Smooth muscle cell (in vitro differentiated cells): ENCODE measurements around the gene SUSD6. TPM values are rescaled to one million over a fixed set of nuclear protein-coding genes. Genes with fewer than 3 reads are reported as not detected.

Experiments used
- DNase-seq: peaks from one replicate; lab custom pipeline; 2025; ENCODE audit not compliant: unreplicated experiment; lab: John Stamatoyannopoulos, UW
- H2AFZ ChIP-seq: fragments of 200-600 bp; sonication (generic); 2 replicates; pipeline ENCODE4 v1.6.0; 2016; ENCODE audit warnings: antibody characterized with exemption, low read depth, mild to moderate bottlenecking
- H3F3A ChIP-seq: fragments of 200-600 bp; sonication (generic); 2 replicates; pipeline ENCODE4 v1.6.0; 2017; ENCODE audit warnings: antibody characterized with exemption, low read depth
- H3K27ac ChIP-seq: fragments of 200-600 bp; sonication (generic); 2 replicates; pipeline ENCODE4 v1.5.1; 2016; ENCODE audit warnings: low read depth, mild to moderate bottlenecking
- H3K27me3 ChIP-seq: fragments of 200-600 bp; sonication (generic); 2 replicates; pipeline ENCODE4 v1.6.1; 2016; ENCODE audit warnings: low read depth, mild to moderate bottlenecking
- H3K36me3 ChIP-seq: fragments of 200-600 bp; sonication (generic); 2 replicates; pipeline ENCODE4 v1.5.1; 2016; ENCODE audit warnings: low read depth
- H3K4me1 ChIP-seq: fragments of 200-600 bp; sonication (generic); 2 replicates; pipeline ENCODE4 v1.5.1; 2016; ENCODE audit warnings: low read depth
- H3K4me2 ChIP-seq: fragments of 200-600 bp; sonication (generic); 2 replicates; pipeline ENCODE4 v1.6.0; 2016; ENCODE audit warnings: mild to moderate bottlenecking
- H3K4me3 ChIP-seq: fragments of 200-600 bp; sonication (generic); 2 replicates; pipeline ENCODE4 v1.5.1; 2016; ENCODE audit warnings: mild to moderate bottlenecking
- H3K79me2 ChIP-seq: fragments of 200-600 bp; sonication (generic); 2 replicates; pipeline ENCODE4 v1.6.0; 2016; ENCODE audit warnings: low read depth, mild to moderate bottlenecking
- H3K9ac ChIP-seq: fragments of 200-600 bp; sonication (generic); 2 replicates; pipeline ENCODE4 v1.6.0; 2016; ENCODE audit warnings: low read depth
- H3K9me3 ChIP-seq: fragments of 200-600 bp; sonication (generic); replicated peaks from 2 replicates; pipeline ENCODE4 v1.5.1; 2016; ENCODE audit warnings: low read depth
- H4K20me1 ChIP-seq: fragments of 200-600 bp; sonication (generic); 2 replicates; pipeline ENCODE4 v1.6.0; 2016; ENCODE audit warnings: low read depth
- WGBS: methylation state at CpG from one replicate; pipeline ENCODE4 v1.1.7; 2016; ENCODE audit warnings: low lambda C conversion rate; 5-methylcytosine and 5-hydroxymethylcytosine counted together
- polyA plus RNA-seq: library from polyadenylated mRNA; unstranded; fragments of >200 nt; fragmentation: Nextera tagmentation; extraction: Ambion mirVana; gene quantifications from 2 replicates; pipeline ENCODE4 v1.2.1, GENCODE V29; 2016
- total RNA-seq: library from RNA; depleted of rRNA; stranded (reverse); fragments of >200 nt; gene quantifications from 2 replicates; pipeline ENCODE4 v1.2.3, GENCODE V29; 2014
- TF ChIP-seq, protein P1 (sequence below): fragments of 200-600 bp; sonication (generic); IDR thresholded peaks from 2 replicates; pipeline ENCODE4 v1.5.1; 2017; ENCODE audit warnings: borderline replicate concordance, mild to moderate bottlenecking, antibody characterized with exemption; ENCODE audit not compliant: insufficient read depth, poor library complexity, severe bottlenecking

Gene SUSD6
- total and polyA plus RNA-seq, 2 experiments from 2014 or later = 15.8 to 25.9 TPM

DNA sequence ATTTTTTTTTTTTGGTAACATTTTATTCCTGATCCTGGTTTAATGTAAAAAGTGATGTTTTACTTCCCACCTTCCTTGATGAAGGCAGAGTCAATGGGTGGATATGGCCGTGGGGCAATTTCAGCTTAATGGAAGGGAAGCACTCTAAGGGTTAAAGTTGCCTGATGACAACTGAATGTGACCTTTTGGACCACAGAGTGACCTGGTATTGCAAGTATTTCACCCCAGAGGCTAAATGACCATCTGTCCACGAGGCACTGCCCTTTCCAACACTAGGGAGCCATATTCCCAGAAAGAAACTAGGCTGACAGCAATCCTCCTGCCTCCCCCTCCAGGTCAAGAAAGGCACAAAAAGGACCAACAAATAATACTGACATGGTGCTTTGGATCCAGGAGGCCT lies 41.5 kb upstream of the SUSD6 start:
- Histone ChIP-seq H3K4me2 (no peak overlapping the region), H3K4me3 (no peak overlapping the region), H3K27me3 (peaks cover 98% of the 10 kb centered on the region), H3K9ac (no peak overlapping the region), H3K9me3 (no peaks in the 10 kb centered on the region), H2AFZ (no peak overlapping the region), H3K36me3 (no peaks in the 10 kb centered on the region), H3F3A (no peaks in the 10 kb centered on the region), H3K4me1 (no peaks in the 10 kb centered on the region), H4K20me1 (no peaks in the 10 kb centered on the region), H3K79me2 (no peaks in the 10 kb centered on the region), H3K27ac (no peak overlapping the region)
- TF ChIP-seq, protein P1, sequence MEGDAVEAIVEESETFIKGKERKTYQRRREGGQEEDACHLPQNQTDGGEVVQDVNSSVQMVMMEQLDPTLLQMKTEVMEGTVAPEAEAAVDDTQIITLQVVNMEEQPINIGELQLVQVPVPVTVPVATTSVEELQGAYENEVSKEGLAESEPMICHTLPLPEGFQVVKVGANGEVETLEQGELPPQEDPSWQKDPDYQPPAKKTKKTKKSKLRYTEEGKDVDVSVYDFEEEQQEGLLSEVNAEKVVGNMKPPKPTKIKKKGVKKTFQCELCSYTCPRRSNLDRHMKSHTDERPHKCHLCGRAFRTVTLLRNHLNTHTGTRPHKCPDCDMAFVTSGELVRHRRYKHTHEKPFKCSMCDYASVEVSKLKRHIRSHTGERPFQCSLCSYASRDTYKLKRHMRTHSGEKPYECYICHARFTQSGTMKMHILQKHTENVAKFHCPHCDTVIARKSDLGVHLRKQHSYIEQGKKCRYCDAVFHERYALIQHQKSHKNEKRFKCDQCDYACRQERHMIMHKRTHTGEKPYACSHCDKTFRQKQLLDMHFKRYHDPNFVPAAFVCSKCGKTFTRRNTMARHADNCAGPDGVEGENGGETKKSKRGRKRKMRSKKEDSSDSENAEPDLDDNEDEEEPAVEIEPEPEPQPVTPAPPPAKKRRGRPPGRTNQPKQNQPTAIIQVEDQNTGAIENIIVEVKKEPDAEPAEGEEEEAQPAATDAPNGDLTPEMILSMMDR = no peak
- DNase-seq = no peak
- 73% methylated on average over 2 of the region's 2 CpGs for WGBS

- Histone ChIP-seq H3K9ac (no peak overlapping the region), H3K4me2 (no peak overlapping the region), H3K4me3 (no peak overlapping the region), H2AFZ (no peak overlapping the region), H3K36me3 (no peaks in the 10 kb centered on the region), H3K27ac (no peak overlapping the region), H3K27me3 (peaks cover 97% of the 10 kb centered on the region), H3K79me2 (no peaks in the 10 kb centered on the region), H3F3A (no peaks in the 10 kb centered on the region), H4K20me1 (no peaks in the 10 kb centered on the region), H3K9me3 (no peaks in the 10 kb centered on the region), H3K4me1 (no peaks in the 10 kb centered on the region)
- DNase-seq = no peak
- TF ChIP-seq, protein P1 = no peak
- whole genome bisulfite sequencing = 91% methylated on average over 7 of the region's 7 CpGs
Observed at GRCh38 chr14:69570836-69571330, 40.5 kb upstream of the SUSD6 start.

DNA sequence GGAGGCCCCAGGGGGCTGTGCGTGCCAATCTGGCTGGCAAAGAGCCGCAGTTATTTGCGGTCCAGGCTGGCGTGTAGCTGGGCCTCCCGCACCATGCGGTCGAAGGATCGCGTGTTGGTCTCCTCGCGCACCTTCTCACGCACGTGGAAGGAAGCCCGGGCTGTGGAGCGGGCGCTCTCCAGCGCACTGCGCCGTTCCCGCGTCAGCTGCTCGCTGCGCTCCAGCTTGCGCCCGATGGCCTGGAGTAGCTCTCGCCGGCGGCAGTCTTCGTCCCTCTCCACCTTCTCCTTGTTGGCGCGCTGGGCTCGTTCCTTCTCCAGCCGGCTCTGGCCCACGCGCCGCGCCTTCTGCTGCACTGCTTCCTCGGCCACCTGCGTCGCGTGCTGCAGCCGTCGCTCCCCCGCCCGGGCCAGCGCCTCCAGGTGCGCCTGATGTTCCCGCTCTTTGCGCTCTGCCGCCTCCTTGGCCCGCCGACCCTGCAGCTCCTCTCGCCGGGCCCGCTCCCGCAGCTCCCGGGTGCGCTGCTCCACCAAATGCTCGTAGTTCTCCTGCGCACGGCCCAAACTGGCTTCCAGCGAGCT lies 39.9 kb upstream of the SUSD6 start:
- H3K4me3 ChIP-seq = peak overlapping the region; percentile 40

More for the DNA sequence above, 39.9 kb upstream of the SUSD6 start:
- WGBS = 36% methylated on average over 52 of the region's 62 CpGs
- Histone ChIP-seq H3K36me3 (no peaks in the 10 kb centered on the region), H3K27ac (no peak overlapping the region), H3K27me3 (peaks cover 97% of the 10 kb centered on the region), H2AFZ (no peak overlapping the region), H3K4me1 (no peaks in the 10 kb centered on the region), H4K20me1 (no peaks in the 10 kb centered on the region), H3K9ac (no peak overlapping the region), H3F3A (no peaks in the 10 kb centered on the region), H3K9me3 (no peaks in the 10 kb centered on the region), H3K4me2 (peak overlapping the region; percentile 86), H3K79me2 (no peaks in the 10 kb centered on the region)
- TF ChIP-seq, protein P1 = no peak
- no peak for DNase-seq
